HG03175 (cell line): Measurements from ENCODE around the gene GPR176.

Source experiments
- ATAC-seq: cut with Tn5 transposase; IDR thresholded peaks from one replicate; pipeline ENCODE4 v1.9.1; 2021; ENCODE audit warnings: mild to moderate bottlenecking, moderate library complexity; ENCODE audit not compliant: unreplicated experiment

The GPR176 gene

DNA sequence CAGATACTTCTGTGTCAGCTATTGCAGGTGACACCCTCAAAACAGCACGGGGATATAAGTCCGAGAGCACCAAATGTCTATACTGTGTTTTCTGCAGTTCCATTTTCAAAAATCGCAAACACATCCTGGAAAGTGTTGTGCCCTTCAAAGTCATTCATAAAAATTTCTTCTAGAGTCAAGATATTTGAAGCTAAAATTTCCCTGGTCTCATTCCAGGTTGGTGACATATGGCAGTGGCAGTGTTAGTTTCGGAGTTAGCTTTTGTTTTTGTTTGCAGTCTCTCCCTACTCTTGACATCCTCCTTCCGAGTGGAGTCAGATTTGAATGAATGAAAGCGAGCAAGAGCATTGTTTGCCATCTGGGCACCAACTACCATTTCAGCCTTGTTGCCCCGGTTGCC, 134.2 kb downstream of the GPR176 start:
- no peak for ATAC-seq

DNA sequence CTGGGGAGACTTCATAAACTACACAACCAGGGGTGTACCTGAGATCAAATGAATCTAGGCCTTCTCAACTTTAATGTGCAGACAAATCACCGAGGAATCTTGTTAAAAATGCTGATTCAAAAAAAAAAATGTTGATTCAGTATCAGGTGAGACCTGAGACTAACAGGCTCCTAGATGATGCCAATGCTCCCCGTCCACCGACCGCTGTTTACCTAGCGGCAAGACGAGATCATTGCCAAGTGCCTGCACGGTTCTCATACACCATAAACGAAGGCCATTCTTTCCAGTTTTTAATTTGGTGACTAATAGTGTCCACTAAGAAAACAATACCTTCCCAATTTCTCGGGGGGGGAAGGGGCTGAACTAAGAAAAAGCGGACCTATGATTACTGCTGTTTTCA, 134.9 kb downstream of the GPR176 start:
- ATAC-seq: no peak

DNA sequence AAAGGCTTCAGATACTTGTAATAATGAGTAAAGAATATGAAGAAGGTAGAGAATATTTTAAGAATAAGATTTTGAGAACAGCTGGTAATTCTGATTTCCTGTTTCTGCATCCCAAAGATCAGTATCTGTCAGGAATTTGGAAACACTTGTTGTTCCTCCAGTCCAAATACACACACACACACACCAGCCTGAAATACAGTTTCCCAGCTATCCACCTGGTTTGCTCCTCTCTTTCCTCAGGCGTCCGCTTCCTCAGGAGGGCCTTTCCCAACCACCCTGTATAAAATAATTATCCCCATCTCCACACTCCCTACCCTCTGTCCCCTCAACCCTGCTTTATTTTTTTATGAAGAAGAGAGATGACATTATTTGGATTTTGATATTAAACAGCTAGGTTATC, 135.4 kb downstream of the GPR176 start:
- ATAC-seq: no peak

DNA sequence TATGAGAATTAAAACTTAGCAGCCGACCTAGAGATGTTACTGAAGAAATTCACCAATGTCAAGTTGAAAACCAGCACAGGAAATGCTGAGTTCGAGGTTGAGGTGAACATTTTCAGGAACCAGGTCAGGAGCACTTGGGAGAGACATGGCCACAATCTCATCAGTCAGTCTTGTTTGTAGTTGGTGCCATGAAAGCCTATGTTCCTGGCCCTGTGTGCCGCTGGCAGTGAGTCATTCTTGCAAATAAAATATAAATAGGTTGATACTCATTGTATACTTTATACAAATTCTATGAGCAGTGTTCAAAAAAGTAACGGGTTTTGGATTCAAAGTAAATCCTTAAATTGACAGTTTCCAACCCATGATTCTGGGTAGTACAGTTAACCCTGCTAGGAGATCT, 135.9 kb downstream of the GPR176 start:
- no peak for ATAC-seq

DNA sequence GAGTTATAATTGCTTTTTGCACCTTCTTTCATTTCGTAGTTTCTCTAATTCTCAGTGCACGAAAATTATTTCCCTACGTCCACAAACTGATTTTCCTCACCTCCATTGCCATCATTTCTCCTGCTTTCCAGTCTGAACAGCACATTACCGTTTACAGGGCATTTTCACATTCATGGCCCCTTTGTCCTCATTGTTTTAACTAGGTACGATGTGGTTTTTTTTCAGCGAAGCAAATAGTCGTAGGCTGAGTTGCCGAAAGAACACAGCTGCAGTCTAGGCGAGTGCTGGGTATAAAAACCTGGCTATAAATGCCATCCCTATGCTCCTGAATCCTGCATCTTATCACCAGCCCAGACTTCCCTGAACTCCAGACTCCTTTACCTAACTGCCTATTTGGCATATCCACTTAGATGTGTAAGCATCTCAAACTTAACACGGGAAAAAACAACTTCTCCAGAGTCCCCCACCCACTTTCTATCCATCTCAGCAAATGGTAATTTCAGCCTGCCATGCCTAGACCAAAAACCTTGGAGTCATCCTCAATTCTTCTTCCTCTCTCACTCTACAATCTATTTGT, 136.7 kb downstream of the GPR176 start:
- ATAC-seq: no peak

GRCh38 chr15:39782441-39783138, 137.5 kb downstream of the GPR176 start, which contains the start of gene FSIP1:
TSS of gene FSIP1 (minus strand) at chr15:39782841. CDS start at chr15:39776524, 6,317 bp downstream.
- peak; percentile 98 for ATAC-seq

DNA sequence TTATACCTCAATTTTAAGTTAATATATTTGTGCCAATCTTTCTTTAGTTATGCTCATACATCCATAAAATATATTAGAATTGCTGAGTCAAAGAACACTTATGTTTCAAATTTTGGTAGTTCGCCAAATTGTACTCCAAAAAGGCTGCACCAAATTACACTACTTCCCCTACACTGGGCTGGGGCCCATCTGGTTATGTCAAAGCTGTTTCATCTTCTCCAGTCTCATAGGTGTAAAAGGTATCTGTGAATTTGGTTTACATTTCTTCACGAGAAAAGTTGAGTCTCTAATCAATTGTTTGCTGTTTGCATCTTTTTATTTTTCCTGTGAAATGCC, 138.1 kb downstream of the GPR176 start:
- ATAC-seq: no peak

DNA sequence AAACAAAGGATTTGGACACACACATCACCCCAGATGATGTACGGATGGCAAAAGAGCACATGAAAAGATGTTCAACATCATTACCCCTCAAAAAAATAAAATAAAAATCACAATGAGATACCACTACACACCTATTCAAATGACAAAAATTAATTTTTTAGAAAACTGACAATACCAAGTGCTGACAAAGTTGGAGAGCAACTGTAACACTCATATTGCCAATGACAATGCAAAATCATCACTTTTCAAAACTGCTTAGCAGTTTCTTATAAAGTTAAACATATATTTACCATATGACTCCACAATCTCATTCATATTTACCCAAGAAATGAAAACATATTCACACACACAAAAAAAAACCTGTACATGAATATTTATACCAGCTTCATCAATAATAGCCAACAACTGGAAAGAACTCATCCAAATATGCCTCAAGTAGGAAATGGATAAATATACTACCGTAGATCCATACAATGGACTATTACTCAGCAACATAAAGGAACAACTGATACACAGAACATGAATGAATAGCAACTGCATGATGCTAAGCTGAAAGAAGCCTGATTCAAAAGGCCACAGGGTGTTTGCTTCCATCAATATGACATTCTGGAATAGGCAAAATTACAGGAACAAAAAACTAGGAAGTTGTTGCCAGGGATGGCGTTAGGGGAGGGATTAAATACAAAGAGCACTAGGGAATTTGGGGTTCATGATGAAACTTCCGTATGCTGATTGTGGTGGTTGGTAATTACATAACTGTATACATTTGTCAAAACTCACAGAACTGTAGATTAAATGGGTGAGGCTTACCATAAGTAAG, 138.7 kb downstream of the GPR176 start:
- no peak for ATAC-seq

DNA sequence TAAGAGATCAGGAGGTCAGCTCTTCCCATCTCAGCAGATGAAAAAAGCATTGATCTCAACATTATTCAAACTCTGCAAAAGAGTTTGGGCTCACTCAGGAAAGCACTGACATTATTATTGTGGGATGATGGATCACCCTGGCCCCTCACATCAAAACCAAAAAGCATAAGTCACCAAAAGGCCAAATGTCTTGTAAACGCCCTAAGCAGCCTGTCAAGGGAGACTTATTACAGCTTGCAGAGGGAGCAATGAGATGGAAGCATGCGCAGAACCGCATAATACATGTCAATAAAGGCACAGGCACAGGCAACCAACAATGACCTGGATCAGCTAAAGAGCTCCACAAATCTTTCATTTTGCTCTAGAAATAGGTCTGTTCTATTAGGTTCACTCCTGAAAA, 142.0 kb downstream of the GPR176 start:
- no peak for ATAC-seq

GRCh38 chr15:39777496-39777895, 142.6 kb downstream of the GPR176 start:
- no peak for ATAC-seq

DNA sequence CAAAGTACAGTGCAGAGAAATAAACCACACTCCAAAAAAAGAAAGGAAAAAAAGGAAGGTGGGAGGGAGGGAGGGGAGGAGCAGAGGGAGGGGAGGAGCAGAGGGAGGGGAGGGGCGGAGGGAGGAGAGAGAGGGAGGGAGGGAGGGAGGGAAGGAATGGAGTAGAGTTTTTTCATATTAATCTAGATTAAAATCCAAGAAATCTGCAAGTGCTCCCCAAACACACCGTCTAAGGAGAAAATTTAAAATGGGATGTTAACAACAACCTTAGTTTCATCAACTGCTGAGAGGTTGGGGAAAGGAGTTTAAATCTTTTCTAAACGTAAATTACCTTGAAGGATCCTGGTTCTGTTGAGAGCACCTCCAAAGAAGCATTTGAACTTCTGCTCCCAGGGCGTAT, 144.0 kb downstream of the GPR176 start:
- ATAC-seq: no peak

DNA sequence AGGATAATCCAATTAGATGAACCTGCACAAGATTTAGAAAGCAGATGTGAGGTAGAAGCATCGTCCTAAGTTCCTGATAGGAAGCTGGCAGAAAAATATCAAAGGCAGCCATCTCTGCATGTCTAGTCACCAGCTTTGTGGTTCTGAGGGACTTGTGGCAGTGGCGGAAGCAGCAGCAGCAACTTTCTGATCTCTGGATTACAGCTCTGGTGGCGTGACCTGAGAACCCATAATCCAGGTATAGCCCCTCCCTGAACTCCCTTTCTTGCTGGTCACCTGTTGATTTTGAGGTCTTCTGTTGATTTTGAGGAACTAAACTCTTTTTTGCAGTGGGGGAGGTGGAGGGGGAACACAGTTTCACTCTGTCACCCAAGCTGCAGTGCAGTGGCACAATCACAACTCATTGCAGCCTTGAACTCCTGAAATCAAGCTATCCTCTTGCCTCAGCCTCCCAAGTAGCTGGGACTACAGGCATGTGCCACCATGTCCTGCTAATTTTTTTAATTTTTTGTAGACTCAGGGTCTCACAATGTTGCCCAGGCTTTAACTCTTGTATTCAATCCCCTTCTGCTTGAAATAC, 145.3 kb downstream of the GPR176 start:
- ATAC-seq: no peak

- no peak for ATAC-seq
These were observed 149.0 kb downstream of the GPR176 start for GRCh38 chr15:39770748-39771689.

GRCh38 chr15:39767921-39768320, 152.1 kb downstream of the GPR176 start:
- ATAC-seq: no peak

DNA sequence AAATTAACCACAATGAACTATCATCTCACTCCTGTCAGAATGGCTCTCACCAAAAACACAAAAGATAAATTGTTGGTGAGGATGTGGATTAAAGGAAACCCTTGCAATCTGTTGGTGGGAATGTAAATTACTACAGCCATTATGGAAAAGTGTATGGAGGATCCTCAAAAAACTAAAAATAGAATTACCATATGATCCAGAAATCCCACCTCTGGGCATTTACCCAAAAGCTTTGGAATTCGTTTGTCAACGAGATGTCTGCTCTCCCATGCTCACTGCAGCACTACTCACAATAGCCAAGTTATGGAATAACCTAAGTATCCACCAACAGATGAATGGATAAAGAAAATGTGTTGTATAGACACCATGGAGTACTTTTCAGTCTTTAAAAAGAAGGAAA, 159.1 kb downstream of the GPR176 start:
- ATAC-seq: no peak

DNA sequence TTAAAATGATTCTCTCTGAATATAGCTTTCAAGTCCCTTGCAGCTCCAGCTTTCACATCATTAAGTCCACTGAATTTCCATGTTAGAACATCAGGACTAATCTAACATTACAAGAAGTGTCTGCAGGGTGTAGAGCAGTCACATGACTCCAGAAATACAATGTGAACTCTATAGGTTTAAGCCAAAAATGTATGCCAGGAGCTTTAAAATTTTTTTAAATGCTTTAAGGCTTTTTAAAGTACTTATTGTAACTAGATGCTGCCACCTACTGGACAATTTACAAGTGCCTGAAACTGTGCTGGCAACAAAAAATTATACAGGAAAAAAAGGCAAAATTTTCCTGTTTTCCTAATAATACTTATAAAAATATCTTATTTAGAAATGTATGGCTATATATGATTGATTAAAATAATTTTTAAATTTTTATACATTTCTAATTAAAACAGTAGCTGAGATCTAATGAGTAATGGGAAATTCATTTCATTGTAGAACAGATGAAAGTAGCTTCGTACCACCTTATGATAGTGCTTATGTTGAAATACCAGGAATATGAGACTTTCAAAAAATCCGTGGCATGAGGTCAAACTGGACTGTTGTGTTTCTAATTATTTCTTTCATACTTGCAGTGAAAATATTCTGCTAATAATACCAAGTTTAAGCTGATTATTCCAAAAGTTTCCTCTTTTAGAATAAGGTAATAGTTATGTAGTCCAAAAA, 163.1 kb downstream of the GPR176 start:
- ATAC-seq: no peak

- no peak for ATAC-seq
These were observed 167.1 kb downstream of the GPR176 start for GRCh38 chr15:39752991-39753390.

DNA sequence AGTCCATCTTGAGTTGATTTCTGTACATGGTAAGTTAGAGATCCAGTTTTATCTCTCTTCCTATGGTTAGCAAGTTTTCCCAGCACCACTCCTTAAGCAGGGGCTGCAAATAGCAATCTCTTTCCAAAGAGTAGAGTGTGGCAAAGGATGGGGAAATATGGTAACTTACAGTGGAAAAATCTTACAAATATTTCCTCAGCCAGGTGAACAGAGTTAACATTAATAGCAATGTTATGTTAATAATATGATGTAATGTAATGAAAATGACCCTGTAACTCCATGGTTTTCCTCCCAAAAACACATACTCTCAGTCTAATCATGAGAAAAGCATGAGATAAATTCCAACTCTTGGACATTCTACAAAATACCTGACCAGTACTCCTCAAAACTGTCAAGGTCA, 167.8 kb downstream of the GPR176 start:
- ATAC-seq: no peak
